Body of pancreas (tissue), 4 donors: ENCODE data around the gene LSM4.

ENCODE experiments used
- CTCF ChIP-seq, 7 experiments: fragments of 450-650 bp in 4 of 7; fragments of 200-600 bp in 3 of 7; sonication (generic) in 3 of 7; IDR thresholded peaks; one replicate each; pipeline ENCODE4 v1.5.1; 2016 to 2019; ENCODE audit warnings: antibody characterized with exemption in 7 of 7
- POLR2A ChIP-seq, 3 donors: fragments of 450-650 bp; IDR thresholded peaks; one replicate each; pipeline ENCODE4 v1.6.1; 2016; ENCODE audit warnings: antibody characterized with exemption in 3 of 3, mild to moderate bottlenecking in 2 of 3

GRCh38 chr19:18264971-18265540, 57.8 kb downstream of the LSM4 start:
- TF ChIP-seq CTCF (IDR thresholded peaks at IDR 0.05) (no peak), POLR2A (IDR thresholded peaks at IDR 0.05) (no peak)
